ENCODE results near the gene URB1.

GRCh38 chr21:32329776-32330175 is 63.0 kb downstream of the URB1 start:
- TF ChIP-seq POLR2A (IDR thresholded peaks at IDR 0.05; ENCODE audit: low read length): no peak
- no peak for TF ChIP-seq GATA1 (IDR thresholded peaks at IDR 0.05; ENCODE audit: low read depth, low read length)

All from erythroblast (primary cell).